Inferior parietal cortex (tissue), 1 donor: ENCODE measurements around the gene EVPLL.
"Not testable (repeated sequence)": the region's sequence is repeated elsewhere in the genome, so short reads cannot be mapped to it uniquely, and the experiment has no call there.

ENCODE experiments used
- DNase-seq: peaks from one replicate; pipeline ENCODE4 v3.0.0-alpha.2; 2016; ENCODE audit errors: extremely low spot score

The EVPLL gene

DNA sequence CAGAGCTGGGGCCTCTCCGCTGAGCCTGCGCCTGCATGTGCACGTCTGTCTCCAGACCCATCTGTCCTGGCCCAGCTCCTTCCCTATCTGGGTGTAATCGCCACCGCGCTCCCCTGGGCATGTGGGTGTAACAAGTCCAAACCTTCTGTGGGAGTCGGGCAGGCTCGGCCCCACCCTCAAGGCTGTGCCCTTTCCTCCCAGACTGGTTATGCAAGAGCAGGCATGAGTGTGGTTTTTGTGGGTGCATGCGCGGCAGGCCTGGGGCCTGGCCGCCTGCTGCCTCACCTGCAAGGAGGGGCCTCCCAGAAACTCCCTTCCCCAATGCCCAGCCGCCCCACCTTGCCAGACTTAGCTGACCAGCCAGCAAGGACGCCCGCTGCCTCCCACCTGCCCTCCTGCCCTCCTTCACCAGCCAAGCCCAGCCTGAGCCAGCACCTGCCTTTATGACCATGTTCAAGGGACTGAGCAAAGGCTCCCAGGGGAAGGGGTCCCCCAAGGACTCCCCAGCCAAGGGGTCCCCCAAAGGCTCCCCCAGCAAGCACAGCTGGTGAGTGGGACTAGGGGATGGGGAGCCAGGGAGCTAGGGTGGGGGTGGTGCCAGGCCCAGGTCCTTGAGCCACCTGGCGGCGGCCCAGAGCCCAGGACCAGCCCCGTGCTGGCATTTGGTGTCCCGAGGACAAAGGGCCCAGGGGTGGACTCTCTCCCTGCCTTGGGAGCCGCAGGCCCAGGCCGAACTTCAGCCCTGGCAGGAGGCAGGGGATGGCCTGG, at the start of gene EVPLL:
Gene EVPLL, plus strand, starts transcription at position 342 of the 768 bp plus-strand sequence. CDS start 3,160 bp downstream, outside the sequence.
- no peak for DNase-seq

DNA sequence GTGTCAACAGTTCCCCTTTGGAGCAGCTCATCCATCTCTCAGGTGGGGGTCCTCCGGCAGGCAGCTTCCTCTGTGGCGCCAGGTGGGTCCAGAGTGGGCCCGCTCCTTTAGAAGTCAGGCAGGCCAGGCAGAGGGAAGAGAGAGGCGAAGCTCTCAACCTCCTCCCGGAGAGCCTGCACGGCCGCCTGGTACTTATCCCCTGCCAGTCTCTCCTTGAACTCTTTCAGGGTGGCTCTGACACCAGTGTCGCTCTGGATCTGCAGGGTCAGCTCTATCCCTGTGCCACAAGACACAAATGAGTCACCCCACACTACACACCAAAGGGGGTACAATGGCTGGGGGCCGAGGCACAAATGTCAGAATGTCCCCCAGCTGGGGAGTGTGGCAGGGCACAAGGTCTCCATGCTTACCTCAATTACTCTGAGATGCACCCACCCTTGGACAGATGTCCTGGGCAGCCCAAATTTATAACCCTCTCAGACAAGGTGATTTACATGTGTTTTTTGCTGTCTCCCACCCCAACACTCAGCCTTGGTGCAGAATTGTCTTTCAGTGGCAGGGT, 48.9 kb upstream of the EVPLL start:
- no peak for DNase-seq

DNA sequence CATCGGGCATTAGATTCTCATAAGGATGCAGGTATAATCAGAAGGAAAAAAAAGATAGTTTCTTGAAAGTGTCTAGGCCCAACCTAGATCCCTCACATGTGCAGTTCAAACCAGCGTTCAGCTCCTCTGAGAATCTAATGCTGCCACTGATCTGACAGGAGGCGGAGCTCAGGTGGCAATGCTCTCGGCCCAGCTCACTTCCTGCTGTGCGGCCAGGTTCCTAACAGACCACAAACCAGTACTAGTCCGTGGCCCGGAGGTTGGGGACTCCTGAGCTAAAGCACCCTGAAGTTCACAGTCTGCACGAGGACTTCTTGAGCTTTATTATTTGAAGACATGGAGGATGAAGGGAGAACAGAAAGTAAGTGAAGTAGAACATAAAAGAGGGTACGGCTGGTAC, 45.7 kb upstream of the EVPLL start:
- no peak for DNase-seq

DNA sequence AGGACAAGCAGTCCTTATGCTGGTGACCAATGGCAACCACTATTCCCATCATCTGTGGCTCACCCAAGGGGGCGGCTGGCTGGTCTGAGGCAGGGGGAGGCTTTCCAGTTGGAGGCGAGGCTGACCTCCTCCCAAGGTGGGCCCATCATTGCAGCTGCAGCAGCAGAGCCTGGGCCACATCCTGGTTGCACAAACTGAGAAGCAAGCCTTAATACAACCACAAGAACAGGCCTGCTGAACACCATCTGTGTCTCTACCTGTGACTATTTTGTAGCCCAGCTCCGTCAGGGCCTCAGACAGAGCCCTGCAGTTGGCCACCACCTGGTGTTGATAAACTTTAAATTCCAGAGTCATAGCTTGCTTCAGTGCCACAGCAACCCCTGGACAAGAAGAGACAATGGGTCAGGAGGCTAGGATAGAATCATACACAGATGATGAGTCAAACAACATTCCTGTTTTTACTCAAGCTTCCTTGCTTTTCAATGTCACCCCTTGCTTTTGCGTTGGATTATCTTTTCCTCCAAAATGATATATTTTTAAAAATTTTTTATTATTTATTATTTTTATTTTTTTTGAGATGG, 44.6 kb upstream of the EVPLL start:
- DNase-seq, result no peak

DNA sequence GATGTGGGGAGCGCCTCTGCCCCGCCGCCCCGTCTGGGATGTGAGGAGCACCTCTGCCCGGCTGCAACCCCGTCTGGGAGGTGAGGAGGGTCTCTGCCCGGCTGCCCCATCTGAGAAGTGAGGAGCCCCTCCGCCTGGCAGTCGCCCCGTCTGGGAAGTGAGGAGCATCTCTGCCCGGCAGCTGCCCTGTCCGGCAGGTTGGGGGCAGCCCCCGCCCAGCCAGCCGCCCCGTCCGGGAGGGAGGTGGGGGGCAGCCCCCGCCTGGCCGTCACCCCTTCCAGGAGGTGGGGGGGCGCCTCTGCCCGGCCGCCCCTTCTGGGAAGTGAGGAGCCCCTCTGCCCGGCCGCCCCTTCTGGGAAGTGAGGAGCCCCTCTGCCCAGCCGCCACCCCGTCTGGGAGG, 39.4 kb upstream of the EVPLL start:
- DNase-seq, result not testable (repeated sequence)

DNA sequence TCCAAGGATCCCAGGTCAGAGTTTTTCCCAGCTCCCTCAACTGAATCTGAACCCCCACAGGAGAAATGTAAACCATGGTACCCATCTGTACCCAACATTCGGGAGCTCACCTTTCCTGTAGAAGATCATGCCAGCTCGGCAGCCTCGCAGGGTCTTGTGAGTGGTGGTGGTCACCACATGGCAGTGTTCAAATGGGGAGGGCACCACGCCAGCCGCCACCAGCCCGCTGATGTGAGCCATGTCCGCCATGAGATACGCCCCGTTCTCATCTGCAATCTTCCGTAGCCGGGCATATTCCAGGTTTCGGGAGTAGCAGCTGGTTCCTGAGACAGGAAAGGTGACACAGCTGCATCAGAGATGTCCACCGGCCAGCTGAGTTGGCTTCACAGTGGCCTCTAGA, 37.6 kb upstream of the EVPLL start:
- no peak for DNase-seq

DNA sequence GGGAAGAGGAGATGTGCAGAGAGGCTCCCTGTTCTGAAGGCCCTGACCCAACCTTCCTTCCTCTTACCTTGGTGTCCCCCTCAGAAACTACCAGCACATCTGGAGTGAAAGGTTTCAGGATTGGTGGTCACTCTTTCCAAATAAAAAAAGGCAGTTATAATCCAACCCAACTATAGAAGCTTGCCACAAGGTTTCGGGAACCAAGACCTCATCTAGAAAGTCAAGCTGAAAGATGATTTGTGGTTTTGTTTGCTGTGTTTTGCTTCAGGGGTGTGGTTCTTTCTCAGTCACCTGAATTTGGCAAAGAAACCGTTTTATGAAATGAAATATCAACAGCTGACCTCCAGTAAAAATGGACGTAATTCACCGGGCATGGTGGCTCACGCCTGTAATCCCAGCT, 33.6 kb upstream of the EVPLL start:
- DNase-seq, result no peak

DNA sequence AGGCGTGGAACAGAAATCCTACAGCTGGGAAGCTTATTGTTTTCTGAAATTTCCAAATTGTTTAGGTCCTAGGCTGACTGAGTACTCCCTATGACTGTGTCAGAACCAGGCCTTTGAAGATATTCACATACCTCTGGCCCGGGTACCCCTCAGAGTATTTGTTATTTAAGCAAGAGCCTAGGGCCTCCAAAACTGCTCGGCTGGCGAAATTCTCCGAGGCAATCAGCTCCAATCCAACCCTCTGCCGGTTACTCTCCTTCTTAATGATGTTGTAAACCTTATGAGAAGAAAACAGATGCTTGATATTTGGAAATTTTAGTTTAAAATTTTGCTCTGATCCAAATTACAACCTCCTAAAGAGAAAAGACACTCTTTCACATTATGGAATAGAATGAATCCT, 24.0 kb upstream of the EVPLL start:
- DNase-seq, result no peak

DNA sequence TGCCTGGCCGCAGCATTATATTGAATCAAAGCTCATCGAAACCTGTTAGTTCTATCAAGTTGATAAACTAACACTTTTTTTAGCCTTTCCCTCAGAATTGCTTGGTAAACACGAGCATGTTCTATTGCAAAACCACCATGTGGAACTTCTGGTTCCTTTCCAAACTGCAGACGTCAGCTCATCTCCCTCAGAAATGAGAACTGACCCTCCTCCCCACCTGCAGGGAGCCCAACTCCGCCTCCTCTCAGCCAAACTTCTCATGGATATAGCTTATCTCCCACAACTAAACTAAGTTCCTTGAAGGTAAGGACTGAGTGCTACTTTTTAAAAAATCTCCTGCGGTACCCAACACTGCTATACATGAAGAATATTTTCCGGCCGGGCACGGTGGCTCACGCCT, 21.0 kb upstream of the EVPLL start:
- peak; percentile 7 for DNase-seq

DNA sequence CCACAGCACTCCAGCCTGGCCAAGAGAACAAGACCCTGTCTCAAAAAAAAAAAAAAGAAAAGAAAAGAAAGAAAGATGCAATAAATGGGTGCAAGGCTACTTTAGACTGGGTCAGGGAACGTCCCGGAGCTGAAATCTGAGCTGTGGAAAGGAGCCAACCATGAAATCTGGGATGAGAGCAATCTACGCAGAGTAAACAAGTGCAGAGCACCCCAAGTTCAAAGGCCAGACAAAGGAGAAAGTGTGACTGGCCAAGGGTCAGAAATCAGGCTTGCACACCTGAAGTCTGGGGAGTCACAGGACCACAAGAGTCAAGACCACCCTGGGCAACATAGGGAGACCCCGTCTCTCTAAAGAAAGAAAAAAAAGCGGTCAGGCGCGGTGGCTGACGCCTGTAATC, 17.1 kb upstream of the EVPLL start:
- no peak for DNase-seq

DNA sequence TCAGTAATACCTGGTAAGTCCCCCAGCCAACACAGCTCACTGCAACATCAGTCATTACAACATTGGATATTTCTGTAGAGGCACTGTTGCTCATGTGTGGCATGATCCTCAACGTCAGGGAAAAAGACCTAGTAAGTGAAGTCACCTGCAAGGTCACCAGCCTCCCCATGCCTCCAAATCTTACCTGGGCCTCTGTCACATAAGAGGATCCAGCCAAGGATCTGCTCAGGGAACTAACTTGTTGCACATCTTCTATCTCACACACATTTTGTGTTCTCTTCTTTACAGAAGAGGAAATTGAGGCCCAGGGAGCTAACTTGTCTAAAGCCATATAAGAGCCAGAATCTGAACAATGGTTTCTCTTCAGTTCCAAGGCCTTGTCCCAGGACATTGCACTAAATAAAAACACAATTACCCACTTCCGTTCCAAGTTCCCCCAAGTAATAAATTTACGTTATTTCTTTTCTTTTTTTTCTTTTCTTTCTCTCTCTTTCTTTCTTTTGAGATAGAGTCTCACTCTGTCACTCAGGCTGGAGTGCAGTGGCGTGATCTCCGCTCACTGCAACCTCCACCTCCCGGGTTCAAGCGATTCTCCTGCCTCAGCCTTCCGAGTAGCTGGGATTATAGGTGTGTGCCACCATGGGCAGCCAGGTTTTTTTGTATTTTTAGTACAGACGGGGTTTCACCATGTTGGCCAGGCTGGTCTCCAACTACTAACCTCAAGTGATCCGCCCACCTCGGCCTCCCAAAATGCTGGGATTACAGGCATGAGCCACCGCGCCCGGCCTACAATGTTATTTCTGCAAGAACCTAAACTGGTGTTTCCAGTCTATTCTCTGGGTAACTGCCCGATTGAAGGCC, 15.5 kb upstream of the EVPLL start:
- peak; percentile 27 for DNase-seq

DNA sequence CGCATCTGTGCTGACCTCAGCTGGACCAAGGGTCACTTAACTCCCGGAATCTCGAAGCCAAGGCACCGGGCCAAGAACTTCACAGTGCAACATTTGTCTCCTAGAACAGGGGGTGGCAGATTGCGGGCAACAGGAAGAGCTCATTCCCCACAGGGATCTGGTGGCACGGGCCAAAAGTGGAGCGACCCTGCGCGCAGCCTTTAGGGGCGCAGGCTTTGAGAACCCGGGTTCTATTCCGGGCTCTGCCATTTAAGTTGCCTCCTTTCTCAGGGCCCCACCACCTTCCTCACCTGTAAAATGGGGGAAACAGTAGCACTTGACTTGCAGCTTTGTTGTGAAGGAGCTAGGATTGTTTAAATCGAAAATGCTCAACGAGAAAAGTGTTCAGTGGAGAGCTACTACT, 14.9 kb upstream of the EVPLL start:
- DNase-seq, result peak; percentile 81

DNA sequence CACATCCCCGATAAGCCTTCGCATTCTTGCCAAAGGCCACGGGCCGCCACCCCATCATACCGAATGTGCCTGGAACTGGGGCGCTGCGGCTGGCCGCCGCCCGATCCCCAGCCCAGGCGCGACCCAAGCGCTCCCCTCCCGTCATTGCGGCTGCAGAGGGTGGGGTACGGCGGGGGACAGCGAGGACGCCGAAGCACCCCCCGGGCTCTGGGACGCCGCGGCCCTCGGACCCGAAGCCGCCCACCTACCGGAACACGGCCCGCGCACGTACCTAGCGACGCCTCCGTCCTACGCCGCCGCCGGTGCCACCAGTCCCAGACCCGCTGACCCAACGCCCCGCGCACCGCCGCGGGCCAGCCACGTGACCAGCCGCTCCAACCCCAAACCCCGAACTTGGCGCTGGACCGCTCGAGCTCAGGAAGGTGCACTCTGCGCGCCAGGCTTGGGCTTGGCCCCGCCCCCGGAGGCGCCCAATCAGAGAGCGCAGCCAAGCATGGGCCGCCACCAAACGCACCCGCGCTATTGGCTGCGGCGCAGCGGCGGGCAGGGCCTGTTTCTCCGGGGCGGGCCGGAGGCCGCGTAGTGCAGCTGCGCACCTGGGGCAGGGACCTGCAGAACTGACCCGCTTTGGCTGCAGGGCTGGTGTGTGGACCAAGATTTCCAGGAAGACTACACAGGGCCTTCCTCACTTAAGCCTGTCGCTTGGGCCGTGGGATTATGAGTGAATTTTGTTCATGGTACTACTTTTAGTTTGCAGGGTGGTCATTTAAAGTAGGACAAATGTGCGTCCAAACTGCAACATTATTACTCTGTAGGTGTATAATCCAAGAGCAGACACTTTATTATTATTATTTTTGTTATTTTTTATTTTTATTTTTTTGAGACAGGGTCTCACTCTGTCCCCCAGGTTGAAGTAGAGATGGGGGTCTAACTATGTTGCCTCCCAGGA, 14.2 kb upstream of the EVPLL start, which contains the start of gene SHMT1:
Gene SHMT1, minus strand, starts transcription at position 450 of the 949 bp plus-strand sequence. CDS start 7,569 bp downstream, outside the sequence.
- peak; percentile 90 for DNase-seq

DNA sequence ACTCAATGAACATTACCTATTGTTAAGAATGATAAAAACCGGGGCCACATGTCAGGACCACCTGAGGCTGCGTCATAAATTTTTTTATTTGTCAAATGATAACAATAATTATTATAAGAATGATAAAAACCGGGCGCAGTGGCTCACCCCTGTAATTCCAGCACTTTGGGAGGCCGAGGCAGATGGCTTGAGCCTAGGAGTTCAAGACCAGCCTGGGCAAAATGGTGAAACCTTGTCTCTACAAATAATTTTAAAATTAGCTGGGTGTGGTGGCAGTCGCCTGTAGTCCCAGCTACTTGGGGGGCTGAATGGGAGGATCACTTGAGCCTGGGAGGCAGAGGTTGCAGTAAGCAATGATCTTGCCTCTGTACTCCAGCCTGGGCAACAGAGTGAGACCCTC, 13.4 kb upstream of the EVPLL start:
- no peak for DNase-seq

DNA sequence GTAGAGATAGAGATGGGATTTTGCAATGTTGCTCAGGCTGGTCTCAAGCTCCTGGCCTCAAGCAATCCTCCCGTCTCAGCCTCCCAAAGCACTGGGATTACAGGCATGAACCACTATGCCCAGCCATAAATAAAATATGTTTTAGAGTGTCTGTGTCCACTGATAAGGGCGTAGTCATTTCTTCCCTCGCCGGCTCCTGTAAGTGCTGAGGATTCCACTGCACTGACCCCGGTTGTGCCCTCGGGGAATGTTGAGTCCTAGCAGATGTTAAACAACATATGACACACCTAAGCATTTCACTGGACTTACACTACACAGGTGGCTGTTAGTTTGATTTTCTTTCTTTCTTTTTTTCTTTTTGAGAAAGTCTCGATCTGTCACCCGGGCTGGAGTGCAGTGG, 8.6 kb upstream of the EVPLL start:
- no peak for DNase-seq

DNA sequence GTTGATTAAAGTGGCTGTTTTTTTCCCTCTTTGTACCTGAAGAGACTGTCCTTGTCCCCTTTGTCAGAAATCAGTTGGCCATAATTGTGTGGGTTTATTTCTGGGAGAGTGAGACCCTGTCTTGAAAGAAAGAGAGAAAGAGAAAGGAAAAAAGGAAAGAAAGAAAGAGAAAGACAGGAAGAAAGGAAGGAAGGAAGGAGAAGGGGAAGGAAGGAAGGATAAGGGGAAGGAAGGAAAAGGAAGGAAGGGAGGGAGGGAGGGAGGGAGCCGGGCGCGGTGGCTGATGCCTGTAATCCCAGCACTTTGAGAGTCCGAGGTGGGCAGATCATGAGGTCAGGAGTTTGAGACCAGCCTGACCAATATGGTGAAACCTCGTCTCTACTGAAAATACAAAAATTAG, 6.8 kb upstream of the EVPLL start:
- DNase-seq, result no peak

DNA sequence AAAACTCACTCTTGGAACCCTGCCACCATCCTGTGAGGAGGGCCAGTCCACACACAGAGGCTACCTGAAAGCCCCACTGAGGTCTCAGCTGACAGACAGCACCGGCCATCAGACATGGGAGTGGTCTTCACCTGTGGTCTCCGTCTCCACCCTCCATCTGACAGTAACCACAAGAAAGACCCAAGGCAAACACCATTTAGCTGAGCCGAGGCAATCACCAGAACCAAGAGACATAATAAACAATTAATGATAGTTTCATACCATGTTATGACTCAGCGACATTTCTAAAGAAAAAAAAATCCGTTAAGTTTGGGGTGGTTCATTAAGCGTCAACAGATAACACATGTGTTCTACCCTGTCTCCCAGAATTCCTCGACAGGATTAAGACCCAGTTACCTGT, 6.1 kb upstream of the EVPLL start:
- no peak for DNase-seq

DNA sequence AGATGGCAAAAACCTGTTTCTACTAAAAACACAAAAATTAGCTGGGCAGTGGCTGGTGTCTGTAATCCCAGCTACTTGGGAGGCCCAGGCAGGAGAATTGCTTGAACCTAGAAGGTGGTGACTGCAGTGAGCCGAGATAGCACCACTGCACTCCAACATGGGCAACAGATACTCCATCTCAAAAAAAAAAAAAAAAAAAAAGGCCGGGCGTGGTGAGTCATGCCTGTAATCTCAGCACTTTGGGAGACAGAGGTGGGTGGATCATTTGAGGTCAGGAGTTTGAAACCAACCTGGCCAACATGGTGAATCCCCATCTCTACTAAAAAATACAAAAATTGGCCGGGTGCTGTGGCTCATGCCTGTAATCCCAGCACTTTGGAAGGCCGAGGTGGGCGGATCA, 4.4 kb upstream of the EVPLL start:
- not testable (repeated sequence) for DNase-seq

DNA sequence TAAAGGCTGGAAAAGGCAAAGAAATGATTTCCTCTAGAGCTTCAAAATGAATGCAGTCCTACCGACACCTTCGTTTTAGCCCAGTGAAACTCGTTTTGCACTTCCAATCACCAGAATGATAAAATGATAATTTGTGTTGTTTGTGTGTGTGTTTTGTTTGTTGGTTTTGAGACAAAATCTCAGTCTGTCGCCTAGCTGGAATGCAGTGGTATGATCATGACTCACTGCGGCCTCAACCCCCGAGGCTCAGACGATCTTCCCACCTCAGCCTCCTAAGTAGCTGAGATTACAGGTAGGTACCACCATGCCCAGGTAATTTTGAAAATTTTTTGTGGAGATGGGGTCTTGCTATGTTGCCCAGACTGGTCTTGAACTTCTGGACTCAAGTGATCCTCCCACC, 3.4 kb upstream of the EVPLL start:
- DNase-seq, result no peak

DNA sequence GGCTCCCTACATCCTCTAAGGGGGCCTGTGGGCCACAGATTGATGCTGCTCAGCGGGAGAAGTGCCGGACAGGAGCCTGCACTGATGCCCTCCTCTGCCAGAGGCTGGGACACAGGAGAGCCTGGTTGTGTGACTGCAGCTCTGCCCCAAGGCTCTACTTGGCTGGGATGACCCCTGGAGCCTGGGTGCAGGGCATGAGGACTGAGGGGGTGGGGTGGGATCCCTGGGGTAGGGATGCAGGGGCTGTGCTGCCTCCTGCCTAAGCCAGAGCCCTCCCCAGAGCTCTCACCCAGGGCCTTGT, 577 bp downstream of the EVPLL start:
- no peak for DNase-seq

DNA sequence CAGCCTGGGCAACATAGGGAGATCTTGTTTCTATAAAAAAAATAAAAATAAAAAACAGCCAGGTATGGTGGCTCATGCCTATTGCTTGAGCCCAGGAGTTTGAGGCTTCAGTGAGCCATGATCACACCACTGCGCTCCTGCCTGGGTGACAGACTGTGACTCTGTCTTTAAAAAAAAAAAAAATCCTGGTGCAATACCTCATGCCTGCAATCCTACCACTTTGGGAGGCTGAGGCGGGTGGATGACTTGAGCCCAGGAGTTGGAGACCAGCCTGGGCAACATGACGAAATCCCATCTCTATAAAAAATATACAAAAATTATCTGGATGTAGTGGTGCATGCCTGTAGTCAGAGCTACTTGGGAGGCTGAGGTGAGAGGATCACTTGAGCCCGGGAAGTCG, 1.0 kb downstream of the EVPLL start:
- DNase-seq, result not testable (repeated sequence)
